GM12873 (cell line): ENCODE results near the gene TPM2.

Experiments used
- TF ChIP-seq, protein P1 (sequence below): IDR thresholded peaks from 2 replicates; pipeline ENCODE4 v1.5.1; 2012; ENCODE audit warnings: low read depth, mild to moderate bottlenecking, moderate library complexity, low read length, control low read depth; ENCODE audit not compliant: insufficient read depth; ENCODE audit errors: missing control alignments

TPM2 gene

DNA sequence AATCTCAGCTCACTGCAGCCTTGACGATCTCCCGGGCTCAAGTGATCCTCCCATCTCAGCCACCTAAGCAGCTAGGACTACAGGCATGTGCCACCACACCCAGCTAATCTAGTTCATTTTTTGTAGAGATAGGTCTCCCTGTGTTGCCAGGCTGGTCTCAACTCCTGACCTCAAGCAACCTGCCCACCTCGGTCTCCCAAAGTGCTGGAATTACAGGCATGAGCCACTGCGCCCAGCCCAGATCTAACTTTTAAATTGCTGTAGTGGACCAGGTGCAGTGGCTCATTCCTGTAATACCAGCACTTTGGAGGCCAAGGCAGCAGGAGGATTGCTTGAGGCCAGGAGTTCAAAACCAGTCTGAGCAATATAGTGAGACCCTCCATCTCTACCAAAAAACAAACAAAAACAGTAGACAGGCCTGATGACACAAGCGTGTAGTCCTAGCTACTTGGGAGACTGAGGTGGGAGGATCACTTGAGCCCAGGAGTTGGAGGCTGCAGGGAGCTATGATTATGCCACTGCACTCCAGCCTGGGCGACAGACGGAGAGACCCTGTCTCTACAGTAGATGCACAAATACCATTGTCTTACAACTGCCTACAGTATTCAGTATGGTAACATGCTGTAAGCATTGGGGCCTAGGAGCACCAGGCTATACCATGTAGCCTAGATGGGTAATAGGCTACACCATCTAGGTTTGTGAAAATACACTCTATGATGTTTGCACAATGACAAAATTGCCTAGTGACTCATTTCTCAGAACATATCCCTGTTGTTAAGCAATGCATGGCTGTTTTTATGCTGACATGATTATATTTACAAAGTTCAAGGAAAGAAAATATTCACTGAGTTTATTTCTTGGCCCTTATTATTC lies 37.5 kb downstream of the TPM2 start:
- TF ChIP-seq, protein P1, sequence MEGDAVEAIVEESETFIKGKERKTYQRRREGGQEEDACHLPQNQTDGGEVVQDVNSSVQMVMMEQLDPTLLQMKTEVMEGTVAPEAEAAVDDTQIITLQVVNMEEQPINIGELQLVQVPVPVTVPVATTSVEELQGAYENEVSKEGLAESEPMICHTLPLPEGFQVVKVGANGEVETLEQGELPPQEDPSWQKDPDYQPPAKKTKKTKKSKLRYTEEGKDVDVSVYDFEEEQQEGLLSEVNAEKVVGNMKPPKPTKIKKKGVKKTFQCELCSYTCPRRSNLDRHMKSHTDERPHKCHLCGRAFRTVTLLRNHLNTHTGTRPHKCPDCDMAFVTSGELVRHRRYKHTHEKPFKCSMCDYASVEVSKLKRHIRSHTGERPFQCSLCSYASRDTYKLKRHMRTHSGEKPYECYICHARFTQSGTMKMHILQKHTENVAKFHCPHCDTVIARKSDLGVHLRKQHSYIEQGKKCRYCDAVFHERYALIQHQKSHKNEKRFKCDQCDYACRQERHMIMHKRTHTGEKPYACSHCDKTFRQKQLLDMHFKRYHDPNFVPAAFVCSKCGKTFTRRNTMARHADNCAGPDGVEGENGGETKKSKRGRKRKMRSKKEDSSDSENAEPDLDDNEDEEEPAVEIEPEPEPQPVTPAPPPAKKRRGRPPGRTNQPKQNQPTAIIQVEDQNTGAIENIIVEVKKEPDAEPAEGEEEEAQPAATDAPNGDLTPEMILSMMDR: no peak

DNA sequence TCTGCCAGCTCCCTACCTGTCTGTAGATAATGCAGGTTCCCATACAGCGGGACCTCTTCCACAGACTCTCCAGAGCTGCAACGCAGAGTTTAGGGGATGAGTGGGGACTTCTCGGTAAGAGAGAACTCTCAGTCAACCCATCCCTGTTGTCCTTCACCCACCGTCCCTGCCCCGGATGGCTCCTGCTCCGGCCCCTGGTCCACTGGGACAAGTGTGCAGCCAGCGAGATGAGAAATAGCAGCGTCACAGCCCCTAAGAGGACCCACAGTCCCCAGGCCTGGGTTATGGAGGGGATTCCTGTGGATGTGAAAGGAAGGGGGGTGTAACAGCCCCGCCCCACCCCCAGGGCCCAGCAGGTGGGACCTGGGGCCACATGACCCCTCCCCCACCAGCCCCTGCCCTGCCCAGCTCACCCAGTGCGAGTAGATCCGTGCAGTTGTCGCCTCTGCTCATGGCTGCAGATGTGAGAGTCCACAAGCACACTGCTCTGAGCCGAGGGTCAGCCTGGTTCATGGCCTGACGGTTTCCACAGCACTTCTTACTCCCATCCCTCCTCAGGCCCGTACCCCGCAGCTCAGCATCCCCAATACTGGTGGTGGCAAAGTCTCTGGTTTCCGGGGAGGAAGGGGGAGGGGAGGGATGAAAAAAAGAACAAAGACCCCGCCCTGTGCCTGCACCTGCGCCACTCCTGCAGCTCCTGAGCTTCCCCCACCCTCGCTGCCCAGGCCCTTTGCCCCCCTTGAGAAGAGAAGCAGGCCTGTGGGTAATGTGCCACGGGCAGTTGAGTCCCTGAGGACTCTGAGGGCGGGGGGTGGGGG lies 39.2 kb downstream of the TPM2 start, which contains the start of gene SIT1:
SIT1 (minus strand) TSS at position 591 of the 818 bp plus-strand sequence; CDS start at position 513, 78 bp downstream.
- TF ChIP-seq, protein P1: no peak

DNA sequence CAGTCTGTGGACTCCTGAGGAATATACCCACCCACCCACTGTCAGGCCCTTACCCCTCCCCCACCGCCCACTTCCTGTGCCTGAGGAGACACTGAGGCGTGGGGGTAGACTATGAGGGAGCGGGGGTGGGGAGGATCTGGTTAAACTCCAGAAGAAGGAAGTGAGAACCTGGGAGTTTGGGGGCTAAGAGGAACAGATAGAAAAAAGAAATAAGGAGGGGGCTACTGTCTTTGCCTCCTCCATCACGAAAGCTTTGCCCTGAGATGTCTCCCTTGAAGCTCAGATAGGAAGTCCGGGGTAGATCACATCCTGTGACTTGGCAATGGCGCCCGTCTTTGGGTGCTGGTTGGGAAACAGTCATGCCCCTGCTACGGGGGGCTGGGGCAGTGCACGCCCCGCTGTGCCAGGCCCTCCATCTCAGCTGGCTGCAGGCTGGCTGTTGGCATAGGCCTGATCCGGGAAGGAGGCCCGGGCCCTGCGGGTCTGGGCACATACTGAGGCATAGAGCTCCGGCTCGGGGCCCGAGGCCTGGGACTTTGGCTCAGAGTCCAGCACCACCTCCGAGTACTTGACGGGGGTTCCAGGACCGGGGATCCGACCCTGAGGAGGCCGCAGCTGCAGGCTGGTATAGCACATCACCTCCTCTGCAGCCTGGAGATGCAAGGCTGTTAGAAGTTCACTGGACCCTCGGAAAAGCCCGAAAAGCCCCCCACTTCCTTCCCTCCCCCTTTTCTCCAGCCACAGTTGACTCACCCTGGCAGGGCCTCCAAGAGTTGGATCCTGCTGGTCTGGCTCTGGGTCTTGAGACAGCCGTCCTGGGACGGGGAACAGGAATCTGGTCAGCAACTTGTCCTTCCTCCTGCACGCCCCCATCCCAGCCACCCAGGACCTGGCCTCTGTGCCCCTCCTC lies 40.0 kb downstream of the TPM2 start:
- TF ChIP-seq, protein P1: no peak

DNA sequence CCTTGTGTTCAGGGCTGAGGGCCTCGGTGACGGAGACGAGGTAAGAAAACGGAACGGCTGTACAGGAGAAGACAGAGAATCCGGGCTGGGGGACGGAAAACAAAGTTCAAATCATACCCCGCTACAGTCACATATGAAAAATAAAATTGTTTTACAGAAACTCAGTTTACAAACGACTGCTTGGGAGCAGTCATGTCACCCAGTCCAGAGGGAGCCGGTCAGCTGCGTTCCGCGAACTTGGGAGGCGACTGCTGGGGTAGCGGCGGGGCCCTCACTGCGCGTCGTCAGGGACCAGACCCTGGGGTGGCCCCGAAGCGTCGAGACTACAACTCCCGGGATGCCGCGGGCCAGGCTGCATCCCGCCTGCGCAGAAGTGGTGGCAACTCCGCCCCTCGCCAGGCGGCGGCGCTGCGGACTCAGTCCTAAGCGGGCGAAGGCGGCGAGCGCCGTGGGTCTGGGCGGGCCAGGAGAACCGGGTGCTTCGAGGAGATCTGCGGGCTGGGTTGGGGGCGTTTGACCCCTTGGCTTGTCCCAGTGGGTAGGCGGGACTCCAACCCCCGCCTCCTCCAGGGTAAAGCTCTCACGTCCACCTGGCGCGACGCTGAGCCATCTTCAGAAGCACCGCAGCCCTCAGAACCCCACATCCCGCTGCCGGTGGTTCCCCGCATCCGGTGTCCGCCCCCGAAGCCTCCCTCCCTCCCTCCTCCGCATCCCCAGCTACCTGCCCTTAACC lies 43.0 kb downstream of the TPM2 start:
- TF ChIP-seq, protein P1: peak; percentile 95

DNA sequence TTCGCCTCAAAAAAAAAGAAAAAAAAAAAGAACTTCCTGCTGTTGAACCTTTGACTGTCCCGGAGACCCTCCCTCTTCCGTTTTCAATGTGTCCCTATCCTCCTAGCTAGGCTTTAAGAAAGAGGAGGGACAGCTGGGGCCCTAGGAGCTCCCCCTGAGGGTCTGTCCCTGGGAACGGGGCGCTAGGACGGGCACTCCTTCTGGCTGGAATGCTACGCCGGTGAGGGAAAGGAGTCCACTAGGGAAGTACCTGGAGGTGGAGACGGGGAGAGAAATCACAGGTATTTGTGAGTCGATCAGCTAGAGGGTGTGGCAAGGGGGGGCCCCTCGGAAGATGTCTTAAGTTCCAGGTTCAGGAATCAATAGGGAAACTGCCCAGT lies 43.6 kb downstream of the TPM2 start:
- TF ChIP-seq, protein P1: no peak

DNA sequence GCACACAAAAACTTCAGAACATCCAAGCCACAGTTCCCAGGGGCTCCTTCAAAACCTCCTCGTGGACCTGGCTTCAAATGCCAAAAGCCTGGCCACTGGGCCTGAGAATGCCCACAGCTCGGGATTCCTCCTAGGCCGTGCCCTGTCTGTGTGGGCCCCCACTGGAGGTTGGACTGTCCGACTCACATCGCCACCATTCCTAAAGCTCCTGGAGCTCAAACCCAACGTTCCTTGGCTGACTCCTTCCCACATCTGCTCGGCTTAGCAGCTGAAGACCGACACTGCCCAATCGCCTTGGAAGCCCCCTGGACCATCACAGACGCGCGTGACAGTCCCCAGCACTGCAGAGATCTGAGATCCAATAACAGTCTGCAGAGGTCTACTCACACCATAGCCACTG lies 46.7 kb downstream of the TPM2 start:
- TF ChIP-seq, protein P1: no peak
